ENCODE measurements around the gene PRKCI. TPM values are rescaled to one million over a fixed set of nuclear protein-coding genes. Genes with fewer than 3 reads are reported as not detected.
"Not testable (repeated sequence)": the region's sequence is repeated elsewhere in the genome, so short reads cannot be mapped to it uniquely, and the experiment has no call there.

The PRKCI gene
- total RNA-seq, 1 donor from 2014 or later = 61.4 TPM

DNA sequence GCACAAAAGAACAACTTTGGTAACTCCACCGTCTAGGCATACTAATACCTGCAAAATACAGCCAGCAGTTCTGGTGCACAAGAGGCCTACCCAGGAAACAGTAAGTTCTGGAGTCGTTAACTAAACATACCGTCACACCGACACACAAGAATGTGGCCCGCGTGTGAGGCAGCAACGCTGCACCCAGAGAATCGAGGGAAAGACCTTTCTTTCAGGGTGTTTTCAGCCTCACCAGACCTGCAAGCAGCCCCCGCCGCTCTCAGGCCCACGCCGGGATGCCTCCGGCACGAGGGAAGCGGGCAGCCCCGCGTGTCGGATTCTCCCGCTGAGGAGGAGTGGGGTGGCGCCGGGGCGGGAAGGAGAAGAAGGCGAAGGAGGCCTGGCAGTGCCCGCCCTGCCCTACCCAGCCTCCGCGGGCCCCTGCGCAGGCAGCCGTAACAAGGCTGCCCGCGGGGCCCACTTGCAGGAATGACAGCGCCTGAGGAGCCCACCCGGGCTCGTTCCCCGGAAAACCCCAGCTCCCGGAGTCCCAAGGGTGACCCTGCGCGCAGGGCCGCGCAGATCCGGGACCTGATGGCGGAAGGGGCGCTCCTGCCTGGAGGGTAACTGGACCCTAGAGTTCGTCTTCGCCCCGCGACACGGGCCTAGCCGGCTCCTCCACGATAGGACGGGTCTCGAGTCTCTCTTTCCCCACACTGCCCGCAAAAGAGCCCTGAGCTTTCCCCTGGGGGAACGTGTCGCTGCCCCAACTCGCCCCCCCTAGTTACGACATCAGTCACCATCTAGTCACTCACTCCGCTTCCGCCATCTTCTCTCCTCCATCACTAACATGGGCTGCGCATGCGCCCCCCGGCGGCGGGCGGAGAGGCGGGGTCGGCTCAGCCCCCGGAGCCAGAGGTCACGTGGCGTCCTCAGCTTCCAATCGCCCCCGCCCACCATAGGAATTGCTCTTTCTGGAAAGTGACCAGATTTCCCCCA is 41.0 kb upstream of the PRKCI start, which contains the start of gene PHC3:
TSS of gene PHC3 (minus strand) at position 826 of the 978 bp plus-strand sequence. CDS start at position 808, 18 bp downstream.
- DNase-seq (ENCODE audit: low spot score, unreplicated experiment) = peak; percentile 90
- no peaks in the 10 kb centered on the region for H3K27me3 Mint-ChIP-seq

DNA sequence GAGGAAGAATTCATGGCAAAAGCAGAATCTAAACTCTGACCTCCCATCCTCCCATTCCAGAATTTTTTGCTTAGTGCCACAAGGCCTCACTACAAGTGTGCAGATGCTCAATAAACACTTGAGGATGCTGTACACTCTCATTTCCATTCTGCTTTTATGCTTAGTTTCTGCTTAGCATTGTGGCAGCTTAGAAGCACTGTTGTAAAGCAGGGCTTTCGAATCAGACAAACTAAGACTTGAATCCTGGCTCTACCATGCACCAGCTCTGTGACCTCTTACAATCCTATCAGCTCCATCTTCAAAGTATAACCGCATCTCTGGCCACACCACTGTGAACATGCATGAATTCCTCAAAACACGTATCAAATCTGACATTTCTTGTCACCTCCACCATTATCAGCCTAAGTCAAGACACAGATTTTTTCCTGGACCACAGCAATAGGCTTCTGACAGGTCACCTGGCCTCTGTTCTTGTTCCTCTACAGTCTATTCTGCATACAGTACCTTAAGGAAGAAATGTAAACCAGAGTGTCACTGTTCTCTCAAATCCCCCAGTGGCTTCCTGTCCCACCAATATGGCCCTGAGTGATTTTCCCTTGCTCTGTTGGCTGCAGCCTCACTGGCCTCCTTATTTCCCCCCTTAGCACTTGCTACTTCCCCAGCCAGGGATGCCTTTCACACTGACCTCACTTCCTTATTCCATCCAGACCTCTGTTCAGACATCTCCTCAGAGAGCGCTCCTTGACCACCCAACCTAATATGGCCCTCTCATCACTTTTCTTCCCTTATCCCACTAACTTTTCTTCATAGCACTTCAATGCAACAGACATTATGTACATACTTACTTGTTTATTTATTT is 32.6 kb upstream of the PRKCI start:
- no peak overlapping the region for H3K27ac Mint-ChIP-seq
- peaks cover 6% of the 10 kb centered on the region for H3K4me1 Mint-ChIP-seq (ENCODE audit: low read depth)
- no peaks in the 10 kb centered on the region for H3K9me3 Mint-ChIP-seq (ENCODE audit: low read depth)
- H3K27me3 Mint-ChIP-seq = no peaks in the 10 kb centered on the region
- TF ChIP-seq, protein P1, sequence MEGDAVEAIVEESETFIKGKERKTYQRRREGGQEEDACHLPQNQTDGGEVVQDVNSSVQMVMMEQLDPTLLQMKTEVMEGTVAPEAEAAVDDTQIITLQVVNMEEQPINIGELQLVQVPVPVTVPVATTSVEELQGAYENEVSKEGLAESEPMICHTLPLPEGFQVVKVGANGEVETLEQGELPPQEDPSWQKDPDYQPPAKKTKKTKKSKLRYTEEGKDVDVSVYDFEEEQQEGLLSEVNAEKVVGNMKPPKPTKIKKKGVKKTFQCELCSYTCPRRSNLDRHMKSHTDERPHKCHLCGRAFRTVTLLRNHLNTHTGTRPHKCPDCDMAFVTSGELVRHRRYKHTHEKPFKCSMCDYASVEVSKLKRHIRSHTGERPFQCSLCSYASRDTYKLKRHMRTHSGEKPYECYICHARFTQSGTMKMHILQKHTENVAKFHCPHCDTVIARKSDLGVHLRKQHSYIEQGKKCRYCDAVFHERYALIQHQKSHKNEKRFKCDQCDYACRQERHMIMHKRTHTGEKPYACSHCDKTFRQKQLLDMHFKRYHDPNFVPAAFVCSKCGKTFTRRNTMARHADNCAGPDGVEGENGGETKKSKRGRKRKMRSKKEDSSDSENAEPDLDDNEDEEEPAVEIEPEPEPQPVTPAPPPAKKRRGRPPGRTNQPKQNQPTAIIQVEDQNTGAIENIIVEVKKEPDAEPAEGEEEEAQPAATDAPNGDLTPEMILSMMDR (IDR thresholded peaks at IDR 0.05; ENCODE audit: unreplicated experiment) = no peak
- H3K4me3 Mint-ChIP-seq (ENCODE audit: low read depth) = no peak overlapping the region
- no peaks in the 10 kb centered on the region for H3K36me3 Mint-ChIP-seq (ENCODE audit: insufficient read depth)
- DNase-seq (ENCODE audit: low spot score, unreplicated experiment) = no peak

More for the DNA sequence above, 41.0 kb upstream of the PRKCI start, which contains the start of gene PHC3:
- H3K4me1 Mint-ChIP-seq (ENCODE audit: low read depth) = peaks cover 26% of the 10 kb centered on the region
- H3K9me3 Mint-ChIP-seq (ENCODE audit: low read depth) = no peaks in the 10 kb centered on the region
- peak within 1 kb of the TSS; percentile 99 for H3K27ac Mint-ChIP-seq
- TF ChIP-seq, protein P1 (IDR thresholded peaks at IDR 0.05; ENCODE audit: unreplicated experiment) = no peak
- H3K36me3 Mint-ChIP-seq (ENCODE audit: insufficient read depth) = peaks cover 16% of the 10 kb centered on the region
- peak within 1 kb of the TSS; percentile 99 for H3K4me3 Mint-ChIP-seq (ENCODE audit: low read depth)

DNA sequence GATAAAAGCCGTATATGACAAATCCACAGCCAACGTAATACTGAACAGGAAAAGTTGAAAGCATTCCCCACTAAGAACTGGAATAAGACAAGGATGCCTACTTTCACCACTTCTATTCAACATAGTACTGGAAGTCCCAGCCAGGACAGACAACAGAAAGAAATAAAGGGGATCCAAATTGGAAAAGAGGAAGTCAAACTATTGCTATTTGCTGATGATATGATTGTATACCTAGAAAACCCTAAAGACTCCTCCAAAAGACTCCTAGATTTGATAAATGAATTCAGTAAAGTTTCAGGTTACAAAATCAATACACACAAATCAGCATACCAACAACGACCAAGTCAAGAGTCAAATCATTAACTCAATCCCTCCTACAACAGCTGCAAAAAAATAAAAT is 26.5 kb upstream of the PRKCI start:
- not testable (repeated sequence) for H3K9me3 Mint-ChIP-seq (ENCODE audit: low read depth); DNase-seq (ENCODE audit: low spot score, unreplicated experiment); H3K27me3 Mint-ChIP-seq; H3K36me3 Mint-ChIP-seq (ENCODE audit: insufficient read depth)
- peaks cover 19% of the 10 kb centered on the region for H3K4me1 Mint-ChIP-seq (ENCODE audit: low read depth)
- peak overlapping the region; percentile 35 for H3K4me3 Mint-ChIP-seq (ENCODE audit: low read depth)
- H3K27ac Mint-ChIP-seq = peak overlapping the region; percentile 94

DNA sequence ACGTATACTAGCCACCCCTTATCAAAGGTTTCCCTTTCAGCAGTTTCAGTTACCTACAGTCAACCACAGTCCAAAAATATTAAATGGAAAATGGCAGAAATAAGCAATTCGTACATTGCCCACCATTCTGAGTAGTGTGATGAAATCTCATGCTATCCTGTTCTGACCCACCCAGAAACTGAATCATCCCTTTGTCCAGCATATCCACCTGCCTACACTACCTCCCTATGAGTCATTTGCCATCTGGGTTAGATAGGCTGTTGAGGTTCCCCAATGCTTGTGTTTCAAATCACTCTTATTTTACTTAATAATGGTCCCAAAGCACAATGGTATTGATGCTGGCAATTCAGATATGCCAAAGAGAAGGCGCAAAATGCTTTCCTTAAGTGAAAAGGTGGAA is 25.4 kb upstream of the PRKCI start:
- DNase-seq (ENCODE audit: low spot score, unreplicated experiment) = no peak
- Mint-ChIP-seq H3K4me3 (ENCODE audit: low read depth) (no peak overlapping the region), H3K4me1 (ENCODE audit: low read depth) (peaks cover 21% of the 10 kb centered on the region), H3K36me3 (ENCODE audit: insufficient read depth) (no peaks in the 10 kb centered on the region), H3K27ac (peak overlapping the region; percentile 56), H3K9me3 (ENCODE audit: low read depth) (no peaks in the 10 kb centered on the region), H3K27me3 (no peaks in the 10 kb centered on the region)
- TF ChIP-seq, protein P1 (IDR thresholded peaks at IDR 0.05; ENCODE audit: unreplicated experiment) = no peak

DNA sequence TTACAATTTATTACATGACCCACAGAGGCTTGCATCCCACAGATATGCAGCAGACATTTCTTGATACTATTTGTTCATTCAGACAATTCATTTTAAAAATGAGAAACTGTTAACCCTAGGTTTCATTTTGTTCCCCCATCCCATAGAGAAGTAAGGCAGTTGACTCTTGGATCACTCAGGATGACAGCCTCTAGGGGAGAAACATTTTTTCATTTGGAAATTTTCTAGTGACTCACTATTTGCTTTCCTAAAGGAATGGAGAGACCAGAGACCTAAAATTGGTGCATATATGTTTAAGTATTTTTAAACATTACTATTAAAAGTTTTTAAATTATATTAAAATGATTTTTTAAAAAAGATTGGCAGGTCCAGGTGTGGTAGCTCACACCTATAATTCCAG is 21.2 kb upstream of the PRKCI start:
- Mint-ChIP-seq H3K36me3 (ENCODE audit: insufficient read depth) (no peaks in the 10 kb centered on the region), H3K27ac (no peak overlapping the region), H3K4me3 (ENCODE audit: low read depth) (no peak overlapping the region), H3K9me3 (ENCODE audit: low read depth) (no peaks in the 10 kb centered on the region), H3K27me3 (no peaks in the 10 kb centered on the region), H3K4me1 (ENCODE audit: low read depth) (peaks cover 13% of the 10 kb centered on the region)
- TF ChIP-seq, protein P1 (IDR thresholded peaks at IDR 0.05; ENCODE audit: unreplicated experiment) = no peak
- DNase-seq (ENCODE audit: low spot score, unreplicated experiment) = no peak

All from progenitor cell of endocrine pancreas (in vitro differentiated cells).